HL-60 (cell line): Measurements from ENCODE around the gene GGTLC2.
"Not testable (repeated sequence)": the region's sequence is repeated elsewhere in the genome, so short reads cannot be mapped to it uniquely, and the experiment has no call there.

Experiments
- DNase-seq, 2 experiments: peaks; one replicate each; pipeline ENCODE4 v3.0.0-alpha.2; 2010 to 2020; ENCODE audit warnings: low read depth in 1 of 2, low spot score in 1 of 2
- H3K27ac ChIP-seq: fragments of 250-450 bp; sonication (Bioruptor Pico); replicated peaks from 2 replicates; pipeline ENCODE4 v1.5.1; 2020; ENCODE audit warnings: mild to moderate bottlenecking, moderate library complexity
- H3K27me3 ChIP-seq: fragments of 250-450 bp; sonication (Bioruptor Pico); 2 replicates; pipeline ENCODE4 v1.5.1; 2021; ENCODE audit warnings: mild to moderate bottlenecking, moderate library complexity; ENCODE audit not compliant: insufficient read depth, poor library complexity, severe bottlenecking
- H3K4me3 ChIP-seq: replicated peaks from 2 replicates; pipeline ENCODE4 v1.5.1; 2011; ENCODE audit warnings: mild to moderate bottlenecking, control low read depth, low read length; ENCODE audit not compliant: insufficient read depth
- GABPA ChIP-seq: IDR thresholded peaks from 2 replicates; pipeline ENCODE4 v1.6.1; 2012; ENCODE audit warnings: low read depth
- POLR2AphosphoS5 ChIP-seq: IDR thresholded peaks from 2 replicates; pipeline ENCODE4 v1.6.1; 2012; ENCODE audit warnings: low read depth
- REST ChIP-seq: IDR thresholded peaks from 2 replicates; pipeline ENCODE4 v1.6.1; 2012; ENCODE audit warnings: low read depth; ENCODE audit not compliant: insufficient replicate concordance
- SPI1 ChIP-seq: IDR thresholded peaks from 2 replicates; pipeline ENCODE4 v1.6.1; 2012; ENCODE audit warnings: low read depth, mild to moderate bottlenecking, borderline replicate concordance
- TF ChIP-seq, protein P1 (sequence below): IDR thresholded peaks from one replicate; pipeline ENCODE4 v1.5.1; 2011; ENCODE audit warnings: low read length, control low read depth, inconsistent platforms; ENCODE audit not compliant: insufficient read depth

GGTLC2 gene

DNA sequence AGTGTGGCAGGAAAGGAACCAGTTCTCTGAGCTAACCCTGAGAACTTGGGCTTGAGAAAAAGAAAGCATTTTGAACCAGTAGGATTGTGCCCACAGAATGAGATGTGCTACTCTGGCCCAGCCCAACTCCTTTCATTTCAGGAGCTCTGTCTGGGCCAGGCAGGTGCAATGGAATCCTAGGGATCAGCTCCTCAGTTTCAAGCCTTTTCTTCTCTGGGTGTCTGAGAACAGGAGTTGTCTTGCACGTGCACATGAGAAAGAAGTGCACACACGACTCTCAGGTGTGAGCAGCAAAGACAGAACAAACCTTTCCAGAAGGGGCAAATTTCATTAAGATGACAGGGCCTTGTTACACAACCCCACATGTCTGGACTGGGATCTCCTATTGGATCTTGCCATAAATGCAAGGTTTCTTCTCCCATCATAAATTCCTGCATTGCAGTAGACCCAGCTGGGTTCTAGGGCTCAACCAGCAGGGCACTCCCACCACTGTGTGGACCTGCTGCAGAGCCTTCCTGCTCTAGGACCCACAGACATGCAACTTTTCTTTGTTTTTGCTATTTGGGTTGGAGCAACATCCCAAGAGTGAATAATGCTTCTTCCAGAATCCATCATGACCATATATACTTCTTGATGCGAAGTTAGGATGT is 24.5 kb upstream of the GGTLC2 start:
- H3K4me3 ChIP-seq = no peak overlapping the region
- DNase-seq = no peak
- no peak overlapping the region for H3K27ac ChIP-seq
- TF ChIP-seq GABPA (no peak), REST (no peak), POLR2AphosphoS5 (no peak), SPI1 (no peak)
- TF ChIP-seq, protein P1, sequence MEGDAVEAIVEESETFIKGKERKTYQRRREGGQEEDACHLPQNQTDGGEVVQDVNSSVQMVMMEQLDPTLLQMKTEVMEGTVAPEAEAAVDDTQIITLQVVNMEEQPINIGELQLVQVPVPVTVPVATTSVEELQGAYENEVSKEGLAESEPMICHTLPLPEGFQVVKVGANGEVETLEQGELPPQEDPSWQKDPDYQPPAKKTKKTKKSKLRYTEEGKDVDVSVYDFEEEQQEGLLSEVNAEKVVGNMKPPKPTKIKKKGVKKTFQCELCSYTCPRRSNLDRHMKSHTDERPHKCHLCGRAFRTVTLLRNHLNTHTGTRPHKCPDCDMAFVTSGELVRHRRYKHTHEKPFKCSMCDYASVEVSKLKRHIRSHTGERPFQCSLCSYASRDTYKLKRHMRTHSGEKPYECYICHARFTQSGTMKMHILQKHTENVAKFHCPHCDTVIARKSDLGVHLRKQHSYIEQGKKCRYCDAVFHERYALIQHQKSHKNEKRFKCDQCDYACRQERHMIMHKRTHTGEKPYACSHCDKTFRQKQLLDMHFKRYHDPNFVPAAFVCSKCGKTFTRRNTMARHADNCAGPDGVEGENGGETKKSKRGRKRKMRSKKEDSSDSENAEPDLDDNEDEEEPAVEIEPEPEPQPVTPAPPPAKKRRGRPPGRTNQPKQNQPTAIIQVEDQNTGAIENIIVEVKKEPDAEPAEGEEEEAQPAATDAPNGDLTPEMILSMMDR = no peak
- H3K27me3 ChIP-seq = peaks cover 2% of the 10 kb centered on the region

DNA sequence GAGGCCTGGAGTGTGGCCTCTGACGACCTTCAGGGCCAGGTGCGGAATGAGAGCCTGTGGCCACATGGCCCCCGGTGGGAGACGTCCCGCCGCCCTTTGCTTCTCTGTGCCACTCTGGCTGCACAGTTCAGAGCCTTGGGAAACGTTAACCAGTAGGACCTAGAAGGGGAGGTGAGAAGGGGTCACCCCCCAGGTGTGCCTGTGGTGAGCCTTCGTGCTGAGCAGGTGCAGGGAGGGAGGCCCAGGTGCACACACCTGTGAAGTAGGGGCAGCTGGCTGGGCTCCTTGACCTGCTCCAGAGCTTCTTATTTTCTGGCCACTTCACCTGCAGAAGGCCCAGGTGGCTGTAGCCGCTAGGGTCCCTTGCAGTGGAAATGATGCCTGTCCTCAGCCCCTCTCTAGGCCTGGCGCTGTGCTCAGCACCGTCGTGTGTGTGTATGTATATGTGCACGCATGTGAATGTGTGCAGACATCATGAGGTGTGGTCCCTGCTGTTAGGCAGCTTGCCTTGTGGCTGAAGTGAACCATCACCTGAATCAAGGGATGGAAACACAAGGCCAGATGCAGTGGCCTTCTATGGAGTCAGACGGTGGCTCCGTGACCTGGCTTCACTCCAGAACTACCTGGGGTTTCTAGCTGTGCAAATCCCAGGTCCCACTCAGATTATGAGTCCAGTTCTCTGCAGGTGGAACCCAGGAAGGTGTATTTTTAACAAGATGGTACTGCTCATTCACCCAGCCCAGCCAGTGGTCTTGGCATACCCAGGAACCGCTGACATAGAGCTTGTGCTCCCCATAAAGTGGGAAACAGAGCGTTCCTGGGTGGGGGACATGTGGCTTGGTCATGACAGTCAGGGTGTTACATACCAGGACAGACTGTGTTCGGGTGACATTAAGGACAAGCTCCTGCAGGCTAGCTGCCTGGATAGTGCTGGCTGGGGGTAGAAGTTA is 15.6 kb upstream of the GGTLC2 start:
- not testable (repeated sequence) for H3K4me3 ChIP-seq, H3K27me3 ChIP-seq, H3K27ac ChIP-seq, DNase-seq

GRCh38 chr22:22631223-22631652 is 13.2 kb upstream of the GGTLC2 start:
- not testable (repeated sequence) for H3K4me3 ChIP-seq, H3K27ac ChIP-seq, H3K27me3 ChIP-seq, DNase-seq

- DNase-seq, H3K4me3 ChIP-seq, H3K27me3 ChIP-seq, H3K27ac ChIP-seq: not testable (repeated sequence)
These were observed 12.2 kb upstream of the GGTLC2 start for GRCh38 chr22:22632226-22632625.

- not testable (repeated sequence) for DNase-seq, H3K4me3 ChIP-seq, H3K27me3 ChIP-seq, H3K27ac ChIP-seq
These were observed 10.9 kb upstream of the GGTLC2 start for GRCh38 chr22:22633533-22633932.

GRCh38 chr22:22636260-22636659 is 8.2 kb upstream of the GGTLC2 start:
- not testable (repeated sequence) for H3K27ac ChIP-seq, H3K4me3 ChIP-seq, H3K27me3 ChIP-seq
- peak in 1 of 2 experiments; percentile 10 for DNase-seq

DNA sequence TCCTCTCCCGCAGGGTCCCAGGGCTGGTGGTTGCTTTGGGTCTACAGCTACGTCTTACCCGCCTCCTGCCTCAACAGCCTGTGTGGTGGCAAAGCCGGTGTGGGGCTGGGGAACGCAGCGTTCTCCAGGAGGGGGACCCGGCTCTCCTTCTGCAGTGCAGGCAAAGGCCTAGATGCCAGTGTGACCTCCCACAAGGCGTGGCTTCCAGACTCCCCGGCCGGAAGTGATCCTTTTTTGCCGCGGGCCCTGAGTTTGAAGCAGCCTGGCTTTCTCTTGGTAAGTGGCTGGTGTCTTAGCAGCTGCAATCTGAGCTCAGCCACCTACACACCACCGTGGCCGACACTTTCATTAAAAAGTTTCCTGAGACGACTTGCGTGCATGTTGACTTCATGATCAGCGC is 6.1 kb upstream of the GGTLC2 start:
- not testable (repeated sequence) for H3K27ac ChIP-seq, H3K4me3 ChIP-seq, DNase-seq, H3K27me3 ChIP-seq

DNA sequence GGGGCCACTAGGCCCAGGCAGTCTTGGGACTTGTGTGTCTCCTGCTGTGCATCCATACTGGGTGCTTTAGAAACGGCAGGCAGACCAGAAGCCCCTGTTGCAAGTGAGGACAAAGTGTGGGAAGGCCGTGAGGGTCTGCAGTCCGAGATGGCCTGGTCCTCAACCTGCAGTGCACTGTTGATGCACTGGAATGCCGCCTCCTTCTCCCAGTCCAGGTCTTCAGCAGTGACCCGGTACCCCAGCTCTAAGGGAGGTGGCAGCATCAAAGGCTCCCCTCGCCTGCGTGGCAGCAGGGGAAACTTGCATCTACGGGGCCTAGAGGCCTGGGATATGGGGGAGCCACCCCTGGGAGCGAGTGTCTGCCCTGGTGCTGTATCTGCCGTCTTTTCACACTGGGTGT is 2.2 kb upstream of the GGTLC2 start:
- not testable (repeated sequence) for H3K27ac ChIP-seq, DNase-seq

GRCh38 chr22:22645969-22646368 is 1.6 kb downstream of the GGTLC2 start:
- not testable (repeated sequence) for H3K27me3 ChIP-seq, H3K4me3 ChIP-seq, H3K27ac ChIP-seq, DNase-seq

More for the DNA sequence above, 2.2 kb upstream of the GGTLC2 start:
- H3K4me3 ChIP-seq, H3K27me3 ChIP-seq: not testable (repeated sequence)

DNA sequence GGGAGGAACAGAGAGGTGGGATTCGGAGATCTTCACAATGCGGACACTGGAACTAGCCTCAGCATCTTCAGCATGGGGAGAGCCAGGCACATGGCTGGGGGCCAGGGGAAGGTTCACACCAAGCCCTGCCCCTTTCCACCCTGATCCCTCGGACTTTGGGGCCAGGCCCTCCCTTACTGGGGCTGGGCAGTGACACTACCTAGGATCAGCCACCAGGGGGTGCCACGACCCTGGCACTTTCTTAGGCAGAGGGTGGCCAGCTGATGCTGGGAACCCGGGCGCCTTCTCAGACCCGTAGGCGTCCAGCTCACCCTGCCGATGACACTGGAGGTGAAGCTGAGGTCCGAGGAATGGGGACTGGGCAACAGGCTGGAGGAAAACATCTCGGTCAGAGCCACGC is 3.5 kb downstream of the GGTLC2 start:
- not testable (repeated sequence) for DNase-seq, H3K27me3 ChIP-seq, H3K27ac ChIP-seq, H3K4me3 ChIP-seq

GRCh38 chr22:22648863-22649536 is 4.6 kb downstream of the GGTLC2 start:
- H3K27me3 ChIP-seq, H3K27ac ChIP-seq, H3K4me3 ChIP-seq, DNase-seq: not testable (repeated sequence)
